Measurements from ENCODE around the gene HLTF. TPM values are rescaled to one million over a fixed set of nuclear protein-coding genes. Genes with fewer than 3 reads are reported as not detected.

Gene HLTF
- total and polyA plus RNA-seq, 2 of the 4 experiments (the other 2 are of a cell fraction) = 12.6 to 39.1 TPM

DNA sequence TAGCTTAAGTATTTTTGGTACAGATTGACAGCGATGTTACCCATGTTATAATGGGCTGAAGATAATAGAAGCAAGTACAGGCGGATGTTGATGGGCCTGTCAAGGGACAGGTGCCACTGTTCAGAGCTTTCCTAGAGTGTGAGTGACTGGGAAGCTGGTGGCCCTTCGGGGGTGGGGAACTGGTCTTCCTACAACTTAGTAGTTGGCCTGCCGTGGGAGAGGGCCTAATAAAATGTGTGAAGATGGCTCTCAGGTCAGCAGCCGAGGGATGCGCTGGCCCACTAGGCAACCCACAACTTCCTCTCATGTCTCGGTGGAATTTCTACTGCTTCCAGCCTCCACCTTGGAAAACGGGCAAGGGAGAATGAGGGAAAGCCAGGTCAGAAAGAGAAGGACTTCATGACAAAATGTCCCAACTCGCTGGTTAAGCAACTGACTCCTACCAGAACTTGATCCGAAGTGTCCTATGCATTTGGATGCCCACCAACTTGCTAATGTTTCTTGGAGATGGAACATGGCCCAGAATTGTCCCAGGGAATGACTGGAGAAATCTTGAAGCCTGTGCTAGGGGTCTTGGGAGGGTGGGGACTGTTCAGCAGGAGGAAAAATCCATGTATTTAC is 93.6 kb downstream of the HLTF start:
- POLR2A ChIA-PET (ENCODE audit: unreplicated experiment) = no interaction called here
- no peak overlapping the region for H3K27ac ChIP-seq (ENCODE audit: insufficient read depth, low read length)
- no peak for ATAC-seq (ENCODE audit: low read depth)

More for the DNA sequence above, 93.6 kb downstream of the HLTF start:
- H2BK5ac ChIP-seq (ENCODE audit: low read depth, low read length, poor library complexity, severe bottlenecking) = peak overlapping the region; percentile 47
- BruUV-seq (replicated peaks) = TSS peak; percentile 51
- H4K8ac ChIP-seq (ENCODE audit: low read depth in 2 of 2, low read length in 2 of 2) = peak overlapping the region; percentile 10 to 30; a peak in 1 of 4 replicates
- H3K4me3 ChIP-seq (ENCODE audit: insufficient read depth, low read depth, low read length) = peak overlapping the region; percentile 63
- H3K9me3 ChIP-seq (ENCODE audit: control insufficient read depth, insufficient read depth, low read length) = no peaks in the 10 kb centered on the region
- peak overlapping the region; percentile 26 for H2AFZ ChIP-seq (replicated peaks; ENCODE audit: low read length, poor library complexity)
- CTCF ChIA-PET = interaction anchor here (1.0 kb wide), 1 partner anchor 8 kb away, joined by 3 read pairs; no protein-coding TSS in a partner anchor
- intact Hi-C loops (cut with micrococcal nuclease) (loop anchor here (5.0 kb wide), 1 partner anchor 40 kb away; no protein-coding TSS in a partner anchor), dilution Hi-C loops (cut with HindIII; ENCODE audit: low sequenced_read_pairs, unreplicated experiment) (no loop called here), in situ Hi-C loops (cut with MboI; ENCODE audit: low sequenced_read_pairs) (no loop called here)
- TF ChIP-seq, protein P1, sequence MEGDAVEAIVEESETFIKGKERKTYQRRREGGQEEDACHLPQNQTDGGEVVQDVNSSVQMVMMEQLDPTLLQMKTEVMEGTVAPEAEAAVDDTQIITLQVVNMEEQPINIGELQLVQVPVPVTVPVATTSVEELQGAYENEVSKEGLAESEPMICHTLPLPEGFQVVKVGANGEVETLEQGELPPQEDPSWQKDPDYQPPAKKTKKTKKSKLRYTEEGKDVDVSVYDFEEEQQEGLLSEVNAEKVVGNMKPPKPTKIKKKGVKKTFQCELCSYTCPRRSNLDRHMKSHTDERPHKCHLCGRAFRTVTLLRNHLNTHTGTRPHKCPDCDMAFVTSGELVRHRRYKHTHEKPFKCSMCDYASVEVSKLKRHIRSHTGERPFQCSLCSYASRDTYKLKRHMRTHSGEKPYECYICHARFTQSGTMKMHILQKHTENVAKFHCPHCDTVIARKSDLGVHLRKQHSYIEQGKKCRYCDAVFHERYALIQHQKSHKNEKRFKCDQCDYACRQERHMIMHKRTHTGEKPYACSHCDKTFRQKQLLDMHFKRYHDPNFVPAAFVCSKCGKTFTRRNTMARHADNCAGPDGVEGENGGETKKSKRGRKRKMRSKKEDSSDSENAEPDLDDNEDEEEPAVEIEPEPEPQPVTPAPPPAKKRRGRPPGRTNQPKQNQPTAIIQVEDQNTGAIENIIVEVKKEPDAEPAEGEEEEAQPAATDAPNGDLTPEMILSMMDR (conservative IDR thresholded peaks at IDR 0.05; ENCODE audit: low read depth, low read length) = no peak
- TF ChIP-seq NFE2L2 (IDR thresholded peaks at IDR 0.05; ENCODE audit: low read depth, low read length) = no peak
- no peak for TF ChIP-seq BHLHE40 (IDR thresholded peaks at IDR 0.05; ENCODE audit: low read depth, low read length)
- no peak for TF ChIP-seq RAD21 (IDR thresholded peaks at IDR 0.05; ENCODE audit: low read length)
- no peak for TF ChIP-seq RCOR1 (IDR thresholded peaks at IDR 0.05; ENCODE audit: insufficient replicate concordance, low read length)
- no peak for TF ChIP-seq FOS (IDR thresholded peaks at IDR 0.05; ENCODE audit: low read depth, low read length)
- TF ChIP-seq, protein P2, sequence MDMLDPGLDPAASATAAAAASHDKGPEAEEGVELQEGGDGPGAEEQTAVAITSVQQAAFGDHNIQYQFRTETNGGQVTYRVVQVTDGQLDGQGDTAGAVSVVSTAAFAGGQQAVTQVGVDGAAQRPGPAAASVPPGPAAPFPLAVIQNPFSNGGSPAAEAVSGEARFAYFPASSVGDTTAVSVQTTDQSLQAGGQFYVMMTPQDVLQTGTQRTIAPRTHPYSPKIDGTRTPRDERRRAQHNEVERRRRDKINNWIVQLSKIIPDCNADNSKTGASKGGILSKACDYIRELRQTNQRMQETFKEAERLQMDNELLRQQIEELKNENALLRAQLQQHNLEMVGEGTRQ (IDR thresholded peaks at IDR 0.05; ENCODE audit: low read depth, low read length) = no peak
- no peak overlapping the region; the same call in 1 of the 2 replicates for H2BK20ac ChIP-seq (ENCODE audit: low read depth, low read length)
- peak overlapping the region; percentile 93 for H3K23ac ChIP-seq (ENCODE audit: low read depth, low read length)
- peak overlapping the region; percentile 59 for H3K9ac ChIP-seq (ENCODE audit: low read depth, low read length)
- H3K79me1 ChIP-seq (ENCODE audit: low read depth in 1 of 2, low read length in 2 of 2) = peaks cover 23 to 45% of the 10 kb centered on the region in 2 experiments
- 0 out of 2 replicates have a peak, but pooled peaks cover 8% of the 10 kb centered on the region for H4K20me1 ChIP-seq (ENCODE audit: insufficient read depth, low read length)
- peak overlapping the region; percentile 87 for H2AK9ac ChIP-seq (replicated peaks; ENCODE audit: low read depth, low read length, poor library complexity)
- peak overlapping the region; percentile 54 for H3K4ac ChIP-seq (ENCODE audit: low read depth, low read length)
- 40% methylated on average over 1 of the region's 10 CpGs; no CpG with 5 or more reads in 1 of the 2 experiments for WGBS, 2 experiments (ENCODE audit: extremely low coverage in 2 of 2, insufficient read length in 1 of 2)
- H3K18ac ChIP-seq (ENCODE audit: low read depth, low read length) = peak overlapping the region; percentile 20; the same call in 1 of the 2 replicates
- H3K4me2 ChIP-seq (ENCODE audit: low read depth, low read length) = peak overlapping the region; percentile 96
- H4K5ac ChIP-seq (ENCODE audit: low read depth, low read length) = no peak overlapping the region; the same call in 1 of the 2 replicates
- peaks cover 14% of the 10 kb centered on the region for H3K36me3 ChIP-seq (ENCODE audit: control insufficient read depth, insufficient read depth, low read length)
- peak overlapping the region; percentile 53; the same call in 1 of the 2 replicates for H2AK5ac ChIP-seq (ENCODE audit: low read depth, low read length)
- peak overlapping the region; percentile 16; the same call in 1 of the 2 replicates for H4K91ac ChIP-seq (ENCODE audit: insufficient read depth, low read depth, low read length)
- H3K9me1 ChIP-seq (ENCODE audit: insufficient read depth, low read length) = peaks cover 17% of the 10 kb centered on the region
- DNase-seq = no peak
- no peak overlapping the region for H2BK120ac ChIP-seq (ENCODE audit: low read depth, low read length)
- no peak overlapping the region for H3K56ac ChIP-seq (ENCODE audit: extremely low read depth, insufficient read depth, low read length)
- H2BK15ac ChIP-seq (ENCODE audit: low read depth, low read length) = peak overlapping the region; percentile 42; the same call in 2 of the 3 replicates
- H3K27me3 ChIP-seq (ENCODE audit: control insufficient read depth, insufficient read depth, low read length) = no peaks in the 10 kb centered on the region
- H3K14ac ChIP-seq (replicated peaks; ENCODE audit: low read depth, low read length) = peak overlapping the region; percentile 33; the same call in 1 of the 2 replicates
- peaks cover 15% of the 10 kb centered on the region for H3K4me1 ChIP-seq (ENCODE audit: control insufficient read depth, insufficient read depth, low read length)

All from IMR-90 (cell line).